NCI-H1105 (cell line): ENCODE data around the gene TRIM71.
"Not testable (repeated sequence)": the region's sequence is repeated elsewhere in the genome, so short reads cannot be mapped to it uniquely, and the experiment has no call there.

Source experiments
- DNase-seq: peaks from one replicate; lab custom pipeline; 2025; lab: John Stamatoyannopoulos, UW

Gene TRIM71

GRCh38 chr3:32819551-32820348 lies 2.0 kb downstream of the TRIM71 start:
- no peak for DNase-seq

GRCh38 chr3:32820430-32820829 lies 2.6 kb downstream of the TRIM71 start:
- no peak for DNase-seq

- DNase-seq: no peak
These were observed 3.3 kb downstream of the TRIM71 start for GRCh38 chr3:32820971-32821685.

GRCh38 chr3:32821686-32822296 lies 4.0 kb downstream of the TRIM71 start:
- no peak for DNase-seq

GRCh38 chr3:32822609-32823498 lies 5.1 kb downstream of the TRIM71 start:
- no peak for DNase-seq

- not testable (repeated sequence) for DNase-seq
These were observed 5.9 kb downstream of the TRIM71 start for GRCh38 chr3:32823641-32824184.

- no peak for DNase-seq
These were observed 8.0 kb downstream of the TRIM71 start for GRCh38 chr3:32825601-32826375.

GRCh38 chr3:32831062-32831461 lies 13.3 kb downstream of the TRIM71 start:
- DNase-seq: no peak

- DNase-seq: no peak
These were observed 14.0 kb downstream of the TRIM71 start for GRCh38 chr3:32831791-32832190.

GRCh38 chr3:32832193-32832592 lies 14.4 kb downstream of the TRIM71 start:
- no peak for DNase-seq

GRCh38 chr3:32835049-32835371 lies 17.2 kb downstream of the TRIM71 start:
- no peak for DNase-seq

- no peak for DNase-seq
These were observed 18.2 kb downstream of the TRIM71 start for GRCh38 chr3:32835961-32836360.

- DNase-seq: no peak
These were observed 18.8 kb downstream of the TRIM71 start for GRCh38 chr3:32836601-32837000.

GRCh38 chr3:32837366-32837765 lies 19.6 kb downstream of the TRIM71 start:
- DNase-seq: no peak

- DNase-seq: no peak
These were observed 20.0 kb downstream of the TRIM71 start for GRCh38 chr3:32837789-32838188.

GRCh38 chr3:32839714-32840085 lies 21.9 kb downstream of the TRIM71 start:
- DNase-seq: no peak

- no peak for DNase-seq
These were observed 22.5 kb downstream of the TRIM71 start for GRCh38 chr3:32840086-32840841.

GRCh38 chr3:32841341-32841740 lies 23.5 kb downstream of the TRIM71 start:
- DNase-seq: no peak

GRCh38 chr3:32841867-32842470 lies 24.2 kb downstream of the TRIM71 start:
- no peak for DNase-seq

- DNase-seq: no peak
These were observed 24.7 kb downstream of the TRIM71 start for GRCh38 chr3:32842531-32842931.
